Spleen (tissue), 11 donors: ENCODE results near the gene GPR35. TPM values are rescaled to one million over a fixed set of nuclear protein-coding genes. Genes with fewer than 3 reads are reported as not detected.

Experiments
- polyA plus RNA-seq, 3 donors: library from polyadenylated mRNA; stranded (reverse); fragments of 200-250 nt; gene quantifications; one replicate each; pipeline ENCODE4 v1.2.1, GENCODE V29; 2013
- small RNA-seq, 4 donors: library from RNA; depleted of rRNA; stranded (forward); fragments of <200 nt; gene quantifications; one replicate each; pipeline ENCODE3, GENCODE V24; 2016
- total RNA-seq, 7 donors: library from RNA; depleted of rRNA in 3 of 7; stranded (reverse); fragments of >200 nt in 3 of 7; fragmentation: NEBNext Ultra II Directional in 4 of 7; extraction: Animal tissue kit (Norgen Biotek cat#: 25700) in 4 of 7; gene quantifications; one replicate each; pipeline versions ENCODE4 v1.1.0 to v1.2.1, GENCODE V29; 2016 to 2021
- donor health status: healthy with polysubstance abuse.
- donor health status: DM: no; HTN: no; CAD: no; lungs with moderate emphysema.
- donor health status: DM: no; HTN: no; CAD: no.
- donor health status: Bipolar disorder and iron deficiency.
- donor health status: healthy.
- donor health status: DM: no; HTN: no; CAD: no.
- donor health status: DM: yes; HTN: yes; CAD: no.

Gene GPR35
- total and polyA plus RNA-seq, 10 donors = 7.4 to 25.3 (median 18.3) TPM

Small RNAs within 50 kb of the gene (small RNA-seq; reads per million reads assigned to genes)
- 0 reads per million in 4 donors for gene AC011298.3

Other genes starting within 250 kb of the GPR35 start
- 10 to 100 TPM in 5 of 7 donors, 1 to 10 TPM in 2; 7.9 to 25.0 (median 18.6) TPM for gene GPC1, start 189.8 kb upstream of the GPR35 start, total RNA-seq
- gene GPC1, start 189.8 kb upstream of the GPR35 start, polyA plus RNA-seq = 10 to 100 TPM in 1 of 3 donors, 1 to 10 TPM in 2; 4.1 to 12.4 (median 9.1) TPM
- 10 to 100 TPM; 26.5 to 45.5 (median 30.1) TPM for gene ANKMY1, start 67.5 kb upstream of the GPR35 start, total RNA-seq
- gene ANKMY1, start 67.5 kb upstream of the GPR35 start, polyA plus RNA-seq = 10 to 100 TPM in 1 of 3 donors, 1 to 10 TPM in 2; 7.6 to 11.4 (median 8.1) TPM
- 10 to 100 TPM in 1 of 7 donors, 1 to 10 TPM in 6; 5.9 to 13.6 (median 7.1) TPM for gene DUSP28, start 65.1 kb upstream of the GPR35 start, total RNA-seq
- 1 to 10 TPM; 6.5 to 9.0 (median 7.9) TPM for gene DUSP28, start 65.1 kb upstream of the GPR35 start, polyA plus RNA-seq
- gene RNPEPL1, start 57.0 kb upstream of the GPR35 start, total RNA-seq = 100 to 1,000 TPM in 2 of 7 donors, 10 to 100 TPM in 5; 57.2 to 116 (median 73.0) TPM
- gene RNPEPL1, start 57.0 kb upstream of the GPR35 start, polyA plus RNA-seq = 100 to 1,000 TPM in 2 of 3 donors, 10 to 100 TPM in 1; 79.8 to 165 (median 107) TPM
- gene CAPN10, start 38.7 kb upstream of the GPR35 start, total RNA-seq = 10 to 100 TPM; 43.0 to 82.6 (median 59.4) TPM
- 10 to 100 TPM; 34.7 to 83.1 (median 66.1) TPM for gene CAPN10, start 38.7 kb upstream of the GPR35 start, polyA plus RNA-seq
- under 1 TPM in 1 of 7 donors, not detected in 6; 0.95 TPM for gene AQP12B, start 57.4 kb downstream of the GPR35 start, total RNA-seq
- gene AQP12B, start 57.4 kb downstream of the GPR35 start, polyA plus RNA-seq = 1 to 10 TPM in 1 of 3 donors, under 1 TPM in 1, not detected in 1; 0.03 to 1.8 TPM
- gene AQP12A, start 66.4 kb downstream of the GPR35 start, total RNA-seq = 1 to 10 TPM in 1 of 7 donors, not detected in 6; 1.6 TPM
- 1 to 10 TPM in 1 of 3 donors, not detected in 2; 1.8 TPM for gene AQP12A, start 66.4 kb downstream of the GPR35 start, polyA plus RNA-seq
- 1 to 10 TPM in 2 of 7 donors, under 1 TPM in 4, not detected in 1; 0.17 to 2.0 (median 0.86) TPM for gene KIF1A, start 194.7 kb downstream of the GPR35 start, total RNA-seq
- gene KIF1A, start 194.7 kb downstream of the GPR35 start, polyA plus RNA-seq = under 1 TPM; 0.02 to 0.11 (median 0.10) TPM
- gene AGXT, start 243.3 kb downstream of the GPR35 start, total RNA-seq = 1 to 10 TPM in 5 of 7 donors, under 1 TPM in 1, not detected in 1; 0.70 to 4.5 (median 3.8) TPM
- gene AGXT, start 243.3 kb downstream of the GPR35 start, polyA plus RNA-seq = 1 to 10 TPM in 2 of 3 donors, under 1 TPM in 1; 0.61 to 1.5 (median 1.2) TPM